Esophagus (tissue), 2 donors: ENCODE measurements around the gene CACNA1F. TPM values are rescaled to one million over a fixed set of nuclear protein-coding genes. Genes with fewer than 3 reads are reported as not detected.

Source experiments
- H3K27ac ChIP-seq, 2 donors: one replicate each; pipeline ENCODE4 v1.5.1; 2013; ENCODE audit warnings: low read depth in 2 of 2, mild to moderate bottlenecking in 2 of 2, inconsistent platforms in 1 of 2, low read length in 1 of 2, moderate library complexity in 1 of 2
- H3K27me3 ChIP-seq, 2 donors: one replicate each; pipeline ENCODE4 v1.6.1; 2013; ENCODE audit warnings: low read length in 2 of 2, control low read depth in 1 of 2, mild to moderate bottlenecking in 1 of 2; ENCODE audit not compliant: insufficient read depth in 2 of 2, control insufficient read depth in 1 of 2
- H3K36me3 ChIP-seq, 2 donors: one replicate each; pipeline ENCODE4 v1.6.1; 2013; ENCODE audit warnings: low read length in 1 of 2; ENCODE audit not compliant: control insufficient read depth in 2 of 2, insufficient read depth in 2 of 2
- H3K4me1 ChIP-seq, 2 donors: one replicate each; pipeline ENCODE4 v1.6.1; 2013; ENCODE audit warnings: low read length in 1 of 2; ENCODE audit not compliant: control insufficient read depth in 2 of 2, insufficient read depth in 2 of 2
- H3K4me3 ChIP-seq, 2 donors: one replicate each; pipeline ENCODE4 v1.5.1; 2013; ENCODE audit warnings: low read length in 2 of 2, mild to moderate bottlenecking in 2 of 2, low read depth in 1 of 2, moderate library complexity in 1 of 2
- H3K9me3 ChIP-seq, 2 donors: one replicate each; pipeline ENCODE4 v1.6.1; 2013; ENCODE audit warnings: mild to moderate bottlenecking in 2 of 2, low read depth in 1 of 2, low read length in 1 of 2, moderate library complexity in 1 of 2; ENCODE audit not compliant: control insufficient read depth in 2 of 2, insufficient read depth in 1 of 2
- WGBS, 2 donors: extraction: QIAGEN DNeasy Blood & Tissue Kit; methylation state at CpG; one replicate each; pipeline ENCODE4 v1.1.7; 2013; 5-methylcytosine and 5-hydroxymethylcytosine counted together
- polyA plus RNA-seq, 2 donors: library from polyadenylated mRNA; stranded (reverse); fragments of 200-250 nt; gene quantifications; one replicate each; pipeline ENCODE4 v1.2.3, GENCODE V29; 2013
- donor health status: healthy with polysubstance abuse.
- donor health status: Bipolar disorder and iron deficiency.

CACNA1F gene
- polyA plus RNA-seq, 2 donors = 0.11 to 0.24 TPM

DNA sequence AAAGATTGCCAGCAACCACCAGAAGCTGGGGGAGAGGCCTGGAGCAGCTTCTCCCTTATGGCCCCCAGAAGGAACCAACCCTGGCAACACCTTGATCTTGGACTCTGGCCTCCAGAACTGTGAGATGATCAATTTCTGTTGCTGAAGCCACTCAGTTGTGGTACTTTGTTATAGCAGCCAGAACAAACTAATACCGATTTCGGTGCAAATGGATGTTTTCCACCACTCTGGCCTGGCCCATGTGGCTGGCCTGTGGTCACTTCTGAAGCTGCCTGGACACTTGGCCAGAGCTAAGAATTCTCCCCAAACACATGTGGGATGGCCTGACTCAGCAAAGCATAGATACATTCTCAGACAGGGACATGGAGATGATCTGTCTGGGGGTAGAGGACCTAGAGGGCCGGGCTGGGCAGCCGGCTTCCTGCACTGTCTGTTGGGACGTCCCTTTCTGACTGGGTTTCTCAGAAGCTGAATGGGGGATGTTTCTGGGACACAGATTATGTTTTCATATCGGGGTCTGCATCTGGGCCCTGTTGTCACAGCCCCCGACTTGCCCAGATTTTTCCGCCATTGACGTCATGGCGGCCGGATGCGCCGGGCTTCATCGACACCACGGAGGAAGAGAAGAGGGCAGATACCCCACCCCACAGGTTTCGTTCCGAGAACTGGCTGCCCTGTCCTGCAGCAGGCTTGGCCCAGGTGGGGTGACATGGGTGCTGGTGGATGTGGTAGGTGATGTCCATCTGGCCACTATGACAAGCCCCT is 27.3 kb upstream of the CACNA1F start:
- WGBS, 2 donors = 90 to 93% methylated on average over 17 of the region's 17 CpGs
- no peak overlapping the region for H3K4me3 ChIP-seq
- no peak overlapping the region for H3K27ac ChIP-seq
- H3K36me3 ChIP-seq = no peaks in the 10 kb centered on the region
- H3K4me1 ChIP-seq = no peaks in the 10 kb centered on the region
- no peaks in the 10 kb centered on the region for H3K27me3 ChIP-seq
- no peaks in the 10 kb centered on the region for H3K9me3 ChIP-seq

DNA sequence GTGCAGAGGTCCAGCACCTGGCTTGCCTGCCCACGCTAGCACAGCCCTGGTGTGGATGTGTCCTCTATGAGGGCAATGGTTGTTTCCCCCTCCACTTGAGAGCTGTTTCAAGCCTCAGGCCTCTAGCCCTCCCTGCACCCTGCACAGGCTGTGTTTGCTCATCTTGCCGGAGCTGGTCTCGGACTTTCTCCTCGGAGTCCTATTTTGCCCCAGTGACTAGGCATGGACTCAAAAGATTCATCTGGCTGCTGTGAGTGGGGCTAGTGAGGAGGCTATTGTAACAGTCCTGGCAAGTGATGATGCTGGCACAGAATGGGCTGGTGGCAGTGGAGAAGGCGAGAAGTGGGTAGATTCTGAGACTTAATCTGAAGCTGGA is 25.6 kb upstream of the CACNA1F start:
- H3K27ac ChIP-seq = no peak overlapping the region
- WGBS, 2 donors = 76 to 84% methylated on average over 5 of the region's 5 CpGs
- no peaks in the 10 kb centered on the region for H3K27me3 ChIP-seq
- H3K4me1 ChIP-seq = no peaks in the 10 kb centered on the region
- H3K4me3 ChIP-seq = no peak overlapping the region
- H3K9me3 ChIP-seq = no peaks in the 10 kb centered on the region
- H3K36me3 ChIP-seq = no peaks in the 10 kb centered on the region

DNA sequence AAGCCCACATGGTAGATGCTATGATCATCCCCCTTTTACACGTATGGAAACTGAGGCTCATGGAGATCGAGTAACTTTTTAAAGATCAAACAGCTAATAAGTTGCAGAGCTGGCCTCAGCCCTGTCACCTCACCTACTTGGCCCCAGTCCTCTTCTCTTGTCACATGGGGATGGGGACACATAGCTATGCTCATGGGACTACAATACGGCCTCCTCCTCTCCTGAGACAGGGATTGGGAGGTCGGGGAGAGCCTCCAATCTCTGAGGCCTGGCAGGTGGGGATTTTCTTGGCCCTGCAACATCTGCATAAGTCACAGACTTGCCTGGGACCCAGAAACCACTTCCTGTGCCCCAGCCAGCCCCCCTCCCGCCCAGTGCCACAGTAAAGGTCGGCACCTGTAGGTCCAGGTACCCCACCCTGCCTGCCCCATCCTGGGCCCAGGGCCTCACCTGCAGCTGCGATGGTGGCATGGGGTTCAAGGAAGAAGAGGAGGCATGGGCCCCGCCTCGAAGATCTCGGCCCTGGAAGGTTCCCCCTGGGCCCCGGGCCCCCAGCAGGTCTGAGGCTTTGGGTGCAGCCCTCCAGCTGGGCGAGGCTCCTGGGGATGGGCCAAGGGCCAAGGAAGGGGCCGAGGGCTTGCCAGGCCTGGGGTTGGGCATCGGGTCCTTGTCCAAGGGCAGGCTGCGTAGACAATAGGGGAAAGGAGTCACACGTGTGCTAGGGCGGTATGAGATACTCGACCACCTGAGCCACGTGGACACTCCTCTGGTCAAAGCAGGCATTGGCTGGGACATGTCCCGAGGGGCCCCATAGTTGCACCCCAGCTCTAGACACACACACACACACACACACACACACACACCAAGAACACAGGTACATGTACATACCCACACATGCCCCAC is 25.0 kb upstream of the CACNA1F start:
- Histone ChIP-seq H3K27me3 (no peaks in the 10 kb centered on the region), H3K27ac (no peak overlapping the region)
- 66% methylated on average over 17 to 20 of the region's 20 CpGs for WGBS, 2 donors

DNA sequence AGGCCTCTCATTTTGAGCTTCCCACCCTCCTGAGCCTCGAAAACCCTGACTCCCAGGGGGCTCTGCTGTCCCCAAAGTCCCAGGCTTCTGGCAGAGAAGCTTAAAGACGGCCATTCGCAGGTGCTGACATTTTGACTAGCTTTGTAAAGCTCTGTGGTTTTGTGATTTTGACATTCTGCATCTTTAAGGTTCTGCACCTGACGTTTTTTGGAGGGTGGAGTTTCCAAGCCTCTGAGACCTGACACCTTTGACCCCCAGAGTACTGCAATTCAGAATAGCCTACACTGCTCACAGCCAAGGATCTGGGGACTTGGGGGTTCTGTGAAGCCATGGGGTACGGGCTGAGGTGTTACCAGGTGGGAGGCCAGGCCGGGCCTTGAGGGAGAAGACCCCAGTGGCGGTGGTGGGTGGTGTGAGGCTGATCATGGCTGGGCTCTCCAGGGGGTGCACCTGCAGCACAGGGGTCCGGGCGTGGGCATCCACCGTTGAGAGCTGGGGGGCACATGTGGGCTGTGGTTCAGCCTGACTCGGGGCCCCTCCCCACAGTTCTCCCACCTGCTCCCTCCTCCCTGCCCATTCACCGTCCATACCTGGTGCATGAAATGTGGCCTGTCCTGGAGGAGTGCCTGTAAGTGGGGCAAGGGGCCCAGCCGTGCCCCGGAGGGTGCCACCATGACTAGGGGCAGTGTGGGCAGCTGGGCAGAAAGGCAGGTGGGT is 24.1 kb upstream of the CACNA1F start:
- H3K27ac ChIP-seq = no peak overlapping the region
- WGBS, 2 donors = 79 to 81% methylated on average over 14 of the region's 14 CpGs
- H3K4me3 ChIP-seq = no peak overlapping the region
- no peaks in the 10 kb centered on the region for H3K4me1 ChIP-seq
- no peaks in the 10 kb centered on the region for H3K27me3 ChIP-seq
- no peaks in the 10 kb centered on the region for H3K36me3 ChIP-seq
- H3K9me3 ChIP-seq = no peaks in the 10 kb centered on the region

More for the DNA sequence above, 25.0 kb upstream of the CACNA1F start:
- H3K4me3 ChIP-seq = no peak overlapping the region
- H3K4me1 ChIP-seq = no peaks in the 10 kb centered on the region
- H3K9me3 ChIP-seq = no peaks in the 10 kb centered on the region
- H3K36me3 ChIP-seq = no peaks in the 10 kb centered on the region

DNA sequence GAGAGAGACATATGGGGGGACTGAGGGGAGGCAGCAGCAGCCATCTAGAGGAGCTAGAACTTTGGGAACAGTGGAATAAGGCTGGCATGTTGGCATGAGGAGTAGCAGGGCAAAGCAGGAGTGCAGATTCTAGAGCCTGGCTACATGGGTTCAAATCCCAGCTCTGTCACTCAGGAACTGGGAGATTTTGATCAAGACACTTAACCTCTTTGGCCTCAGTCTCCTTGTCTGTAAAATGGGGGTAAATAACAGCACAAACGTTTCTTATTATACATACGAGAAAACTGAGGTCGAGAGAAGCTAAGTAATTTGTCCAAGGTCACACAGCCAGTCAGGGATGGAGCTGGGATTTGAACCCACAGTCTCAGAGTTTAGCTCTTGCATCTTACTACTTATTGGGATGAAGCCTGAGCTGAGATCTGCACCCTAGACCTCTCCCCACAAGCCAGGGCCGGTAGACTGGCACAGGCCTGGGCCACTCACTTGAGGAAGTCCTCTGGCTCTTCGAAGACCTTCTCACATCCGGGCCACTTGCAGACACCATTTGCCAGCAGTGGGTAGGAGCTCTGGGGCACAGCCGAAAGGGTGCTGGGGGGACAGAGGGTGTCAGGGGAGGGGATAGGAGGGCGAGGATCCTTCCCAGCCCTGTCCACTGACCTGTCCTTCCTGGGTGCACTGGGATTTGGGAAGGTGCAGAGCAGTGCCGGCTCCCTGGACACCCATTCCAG is 23.3 kb upstream of the CACNA1F start:
- 75 to 82% methylated on average over 8 to 9 of the region's 9 CpGs for WGBS, 2 donors
- no peaks in the 10 kb centered on the region for H3K27me3 ChIP-seq
- no peak overlapping the region for H3K27ac ChIP-seq
- no peaks in the 10 kb centered on the region for H3K4me1 ChIP-seq
- H3K36me3 ChIP-seq = no peaks in the 10 kb centered on the region
- H3K9me3 ChIP-seq = no peaks in the 10 kb centered on the region
- no peak overlapping the region for H3K4me3 ChIP-seq

DNA sequence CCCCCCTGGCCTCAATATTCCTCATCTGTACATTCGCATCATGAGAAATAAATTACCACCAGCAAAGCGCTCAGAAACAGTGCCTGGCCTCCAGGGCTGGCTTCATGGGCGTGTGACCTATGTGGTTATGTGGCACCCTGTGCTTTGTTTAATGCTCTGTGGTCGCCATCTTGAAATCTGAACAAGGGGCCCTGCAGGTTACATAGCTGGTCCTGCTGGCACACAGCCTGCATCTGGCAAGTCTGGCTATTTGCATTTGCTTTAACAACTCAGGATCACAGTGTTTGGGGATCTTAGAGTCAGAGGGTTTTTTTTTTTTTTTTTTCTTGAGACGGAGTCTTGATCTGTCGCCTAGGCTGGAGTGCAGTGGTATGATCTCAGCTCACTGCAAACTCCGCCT is 21.5 kb upstream of the CACNA1F start:
- no peaks in the 10 kb centered on the region for H3K4me1 ChIP-seq
- H3K36me3 ChIP-seq = peaks cover 0 to 3% of the 10 kb centered on the region in 2 donors
- no peak overlapping the region for H3K4me3 ChIP-seq
- WGBS, 2 donors = 86 to 90% methylated on average over 7 of the region's 7 CpGs
- H3K9me3 ChIP-seq = no peaks in the 10 kb centered on the region
- no peak overlapping the region for H3K27ac ChIP-seq
- H3K27me3 ChIP-seq = no peaks in the 10 kb centered on the region

DNA sequence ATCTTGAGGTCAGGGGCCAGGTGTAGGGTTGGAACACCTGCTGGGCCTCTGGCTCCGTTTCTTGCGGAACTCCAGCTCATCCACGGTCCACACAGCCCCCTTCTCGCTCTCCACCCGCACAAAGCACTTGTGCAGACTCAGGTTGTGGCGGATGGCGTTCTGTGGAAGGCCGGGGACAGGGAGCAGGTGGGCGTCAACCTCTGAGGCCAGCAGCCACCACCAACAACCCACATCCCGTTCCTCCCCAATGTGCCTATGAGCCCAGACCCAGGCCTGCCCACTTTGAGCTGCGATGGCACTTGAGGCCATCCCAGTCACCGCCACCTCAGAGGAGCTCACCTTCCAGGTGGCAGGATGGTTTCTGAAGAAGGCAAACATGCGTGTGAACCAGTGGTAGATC is 18.2 kb upstream of the CACNA1F start:
- Histone ChIP-seq H3K36me3 (peaks cover 7 to 16% of the 10 kb centered on the region in 2 donors), H3K4me1 (no peaks in the 10 kb centered on the region), H3K9me3 (peaks cover 0 to 3% of the 10 kb centered on the region in 2 donors), H3K27me3 (no peaks in the 10 kb centered on the region), H3K27ac (no peak overlapping the region), H3K4me3 (no peak overlapping the region)
- WGBS, 2 donors = 87 to 96% methylated on average over 13 of the region's 13 CpGs

DNA sequence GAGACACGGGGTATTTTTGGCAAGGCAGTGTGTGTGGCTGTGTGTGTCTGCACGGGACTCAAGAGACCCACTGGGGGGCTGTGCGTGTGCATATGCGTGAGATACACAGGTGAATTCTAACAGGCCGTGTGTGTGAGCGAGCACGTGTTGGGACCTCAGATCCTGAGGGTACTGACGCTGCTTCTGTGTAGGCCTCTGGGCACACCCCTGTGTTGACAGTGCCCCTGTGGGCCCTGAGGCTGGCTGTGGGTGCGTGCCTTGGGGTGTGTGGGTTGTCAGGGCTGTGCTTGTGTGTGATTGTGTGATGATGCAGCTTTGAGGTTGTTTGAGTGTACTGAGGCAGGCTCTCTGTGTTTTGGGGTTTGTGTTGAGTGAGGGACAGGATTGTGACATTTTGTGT is 17.4 kb upstream of the CACNA1F start:
- H3K27me3 ChIP-seq = no peaks in the 10 kb centered on the region
- H3K9me3 ChIP-seq = peaks cover 0 to 3% of the 10 kb centered on the region in 2 donors
- WGBS, 2 donors = 87 to 88% methylated on average over 9 of the region's 9 CpGs
- H3K36me3 ChIP-seq = peaks cover 7 to 16% of the 10 kb centered on the region in 2 donors
- no peak overlapping the region for H3K4me3 ChIP-seq
- H3K4me1 ChIP-seq = no peaks in the 10 kb centered on the region
- no peak overlapping the region for H3K27ac ChIP-seq

DNA sequence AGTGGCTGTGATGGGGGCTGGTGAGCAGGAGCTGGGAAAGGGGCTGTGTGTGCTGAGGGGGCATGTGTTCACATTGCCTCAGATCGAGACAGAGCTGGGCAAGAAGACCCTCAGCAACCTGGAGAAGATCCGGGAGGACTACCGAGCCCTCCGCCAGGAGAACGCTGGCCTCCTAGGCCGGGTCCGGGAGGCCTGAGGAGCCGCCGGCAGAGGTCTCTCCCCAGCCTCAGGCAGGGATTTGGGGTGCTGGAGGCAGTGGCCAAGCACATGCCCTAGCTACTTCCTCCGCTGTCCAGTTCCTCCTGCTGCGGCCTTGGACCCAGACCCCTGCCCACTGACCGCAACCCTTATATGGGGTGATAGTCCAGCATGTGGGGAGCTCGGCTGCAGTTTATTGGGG is 16.9 kb upstream of the CACNA1F start:
- Histone ChIP-seq H3K4me1 (no peaks in the 10 kb centered on the region), H3K27me3 (no peaks in the 10 kb centered on the region), H3K36me3 (peaks cover 7 to 16% of the 10 kb centered on the region in 2 donors), H3K9me3 (peaks cover 0 to 3% of the 10 kb centered on the region in 2 donors), H3K27ac (no peak overlapping the region), H3K4me3 (no peak overlapping the region)
- WGBS, 2 donors = 90 to 92% methylated on average over 13 of the region's 13 CpGs
